ENCODE measurements around the gene TMEM82. TPM values are rescaled to one million over a fixed set of nuclear protein-coding genes. Genes with fewer than 3 reads are reported as not detected.

The TMEM82 gene
- total RNA-seq (2.0 TPM), polyA plus RNA-seq (ENCODE audit: insufficient read depth, low read depth, low replicate concordance) (25.4 TPM)
- long read RNA-seq, donor 1: 0 reads
- long read RNA-seq, donor 2, partial matches to known transcripts: 0 of 3 reads
- long read RNA-seq, donor 2, other reads (novel, unspliced or antisense): 0 of 3 reads
- long read RNA-seq, donor 3, partial matches to known transcripts: 0 of 1 reads
- long read RNA-seq, donor 3, other reads (novel, unspliced or antisense): 0 of 1 reads
- long read RNA-seq, donor 4, partial matches to known transcripts: 0 of 3 reads
- long read RNA-seq, donor 4, other reads (novel, unspliced or antisense): 0 of 3 reads
- long read RNA-seq, donor 5: 0 reads
- long read RNA-seq, donor 6, transcript TMEM82-201 (6 exons, 1,520 nt): major isoform, 6 of 6 reads
- long read RNA-seq, donor 6, partial matches to known transcripts: 0 of 6 reads
- long read RNA-seq, donor 6, other reads (novel, unspliced or antisense): 0 of 6 reads
- long read RNA-seq, donor 7, partial matches to known transcripts: 0 of 6 reads
- long read RNA-seq, donor 7, other reads (novel, unspliced or antisense): 2 of 6 reads
- long read RNA-seq, donor 8, partial matches to known transcripts: 0 of 2 reads
- long read RNA-seq, donor 8, other reads (novel, unspliced or antisense): 0 of 2 reads
- long read RNA-seq, donor 9: 0 reads
- long read RNA-seq, donor 10: 0 reads

DNA sequence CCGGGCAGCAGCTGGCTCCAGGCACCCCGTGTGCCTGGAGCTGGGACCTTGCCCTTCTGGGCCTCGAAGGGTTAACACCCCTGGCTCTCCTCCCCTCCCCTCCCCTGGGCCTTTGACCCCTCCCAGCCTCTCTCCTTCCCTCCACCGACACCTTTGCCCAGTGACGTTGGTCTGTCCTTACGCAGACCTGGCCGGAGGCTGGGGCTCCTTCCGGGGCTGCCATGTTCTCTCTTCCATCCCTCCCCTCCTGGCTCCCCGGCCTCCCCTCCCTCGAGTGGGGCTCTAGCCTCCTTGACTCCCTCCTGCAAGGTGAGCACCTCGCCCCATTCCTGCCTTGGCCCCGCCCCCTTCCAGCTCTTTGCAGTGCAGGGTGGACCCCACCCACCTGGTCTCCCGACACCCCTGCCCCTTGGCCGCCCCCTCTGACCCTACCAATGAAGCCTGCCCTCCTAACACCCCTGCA is at the start of gene TMEM82:
TMEM82 (plus strand) TSS at position 161 of the 463 bp plus-strand sequence; CDS start at position 222, 61 bp downstream.
- FAIRE-seq (no peak), DNase-seq (peak in 1 of 5 donors; percentile 79)
- H3K9ac ChIP-seq (ENCODE audit: low read length in 3 of 3): peak within 1 kb of the TSS in 1 of 3 donors; percentile 51
- intact Hi-C loops (cut with DNase I): no loop called here
- no peaks in the 10 kb centered on the region for H3K36me3 ChIP-seq (ENCODE audit: control insufficient read depth in 2 of 3, insufficient read depth in 3 of 3, low read length in 3 of 3)
- peaks cover 0 to 9% (median 3%) of the 10 kb centered on the region in 3 donors for H3K4me1 ChIP-seq (ENCODE audit: control insufficient read depth in 2 of 3, insufficient read depth in 2 of 3, low read depth in 1 of 3, low read length in 3 of 3)
- peak within 1 kb of the TSS in 1 of 3 donors; percentile 51 for H3K4me3 ChIP-seq (ENCODE audit: low read length in 3 of 3)
- no peak within 1 kb of the TSS for H3K27ac ChIP-seq (ENCODE audit: low read depth in 2 of 2, low read length in 2 of 2)
- TF ChIP-seq, protein P1, sequence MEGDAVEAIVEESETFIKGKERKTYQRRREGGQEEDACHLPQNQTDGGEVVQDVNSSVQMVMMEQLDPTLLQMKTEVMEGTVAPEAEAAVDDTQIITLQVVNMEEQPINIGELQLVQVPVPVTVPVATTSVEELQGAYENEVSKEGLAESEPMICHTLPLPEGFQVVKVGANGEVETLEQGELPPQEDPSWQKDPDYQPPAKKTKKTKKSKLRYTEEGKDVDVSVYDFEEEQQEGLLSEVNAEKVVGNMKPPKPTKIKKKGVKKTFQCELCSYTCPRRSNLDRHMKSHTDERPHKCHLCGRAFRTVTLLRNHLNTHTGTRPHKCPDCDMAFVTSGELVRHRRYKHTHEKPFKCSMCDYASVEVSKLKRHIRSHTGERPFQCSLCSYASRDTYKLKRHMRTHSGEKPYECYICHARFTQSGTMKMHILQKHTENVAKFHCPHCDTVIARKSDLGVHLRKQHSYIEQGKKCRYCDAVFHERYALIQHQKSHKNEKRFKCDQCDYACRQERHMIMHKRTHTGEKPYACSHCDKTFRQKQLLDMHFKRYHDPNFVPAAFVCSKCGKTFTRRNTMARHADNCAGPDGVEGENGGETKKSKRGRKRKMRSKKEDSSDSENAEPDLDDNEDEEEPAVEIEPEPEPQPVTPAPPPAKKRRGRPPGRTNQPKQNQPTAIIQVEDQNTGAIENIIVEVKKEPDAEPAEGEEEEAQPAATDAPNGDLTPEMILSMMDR (IDR thresholded peaks at IDR 0.05; ENCODE audit: borderline replicate concordance, extremely low read depth, insufficient read depth): no peak
- no peaks in the 10 kb centered on the region for H3K27me3 ChIP-seq (ENCODE audit: control insufficient read depth, insufficient read depth, low read length)
- no peaks in the 10 kb centered on the region for H3K9me3 ChIP-seq (ENCODE audit: control insufficient read depth in 2 of 3, insufficient read depth in 1 of 3, low read length in 3 of 3)

DNA sequence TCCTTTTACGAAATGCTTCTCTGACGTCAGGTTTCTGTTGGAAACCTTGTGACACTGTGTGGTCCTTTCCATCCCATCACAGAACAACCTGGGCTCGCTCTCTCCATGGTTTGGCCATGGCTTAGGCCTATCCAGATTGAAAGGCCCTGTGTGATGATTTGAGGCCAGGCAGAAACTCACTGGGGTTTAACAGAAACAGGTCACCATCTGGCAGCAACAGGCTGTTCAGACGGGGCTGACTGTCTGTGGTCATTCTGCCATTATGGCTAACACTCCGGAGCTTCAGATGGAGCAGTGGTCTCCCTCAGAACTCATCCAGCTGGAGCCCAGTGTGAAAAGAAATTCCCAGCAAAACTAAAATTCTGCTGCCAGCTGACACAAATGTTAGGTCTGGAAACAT is 48.9 kb upstream of the TMEM82 start:
- Histone ChIP-seq H3K4me3 (ENCODE audit: low read length in 3 of 3) (no peak overlapping the region), H3K27me3 (ENCODE audit: control insufficient read depth, insufficient read depth, low read length) (no peaks in the 10 kb centered on the region), H3K9me3 (ENCODE audit: control insufficient read depth in 2 of 3, insufficient read depth in 1 of 3, low read length in 3 of 3) (no peaks in the 10 kb centered on the region), H3K27ac (ENCODE audit: low read depth in 2 of 2, low read length in 2 of 2) (no peak overlapping the region), H3K9ac (ENCODE audit: low read length in 3 of 3) (no peak overlapping the region), H3K4me1 (ENCODE audit: control insufficient read depth in 2 of 3, insufficient read depth in 2 of 3, low read depth in 1 of 3, low read length in 3 of 3) (peaks cover 0 to 10% (median 0%) of the 10 kb centered on the region in 3 donors), H3K36me3 (ENCODE audit: control insufficient read depth in 2 of 3, insufficient read depth in 3 of 3, low read length in 3 of 3) (no peaks in the 10 kb centered on the region)
- no peak for DNase-seq
- no peak for FAIRE-seq
- intact Hi-C loops (cut with DNase I): no loop called here
- TF ChIP-seq, protein P1 (IDR thresholded peaks at IDR 0.05; ENCODE audit: borderline replicate concordance, extremely low read depth, insufficient read depth): no peak

DNA sequence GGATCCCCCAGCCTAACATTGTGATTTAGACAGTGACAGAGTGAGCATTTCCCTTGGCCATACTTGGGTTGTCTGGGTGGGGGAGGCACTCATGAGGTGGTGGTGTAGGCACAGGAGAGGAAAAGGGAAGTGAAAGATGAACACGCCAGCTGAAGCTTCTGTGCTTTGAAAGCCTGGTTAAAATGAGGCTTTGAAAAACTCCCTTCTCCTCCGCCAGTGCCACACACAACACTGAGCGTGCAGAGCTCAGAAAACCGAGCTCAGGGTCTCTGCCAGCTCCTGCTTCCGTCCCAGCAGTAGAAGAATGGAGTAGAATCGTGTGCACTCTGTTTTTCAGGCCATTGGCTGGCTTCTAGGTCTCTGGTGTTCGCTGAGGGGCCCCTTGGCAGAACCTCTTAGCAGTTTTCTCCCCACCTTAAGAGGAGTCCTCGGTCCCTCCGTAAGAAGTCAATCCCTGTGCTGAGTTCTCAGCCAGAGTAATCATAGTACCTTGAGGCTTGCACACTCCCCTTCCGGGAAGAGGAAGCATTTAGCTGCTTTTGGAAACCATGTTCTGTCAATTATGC is 45.3 kb upstream of the TMEM82 start:
- intact Hi-C loops (cut with DNase I): no loop called here
- no peaks in the 10 kb centered on the region for H3K36me3 ChIP-seq (ENCODE audit: control insufficient read depth in 2 of 3, insufficient read depth in 3 of 3, low read length in 3 of 3)
- DNase-seq (no peak), FAIRE-seq (no peak)
- H3K27me3 ChIP-seq (ENCODE audit: control insufficient read depth, insufficient read depth, low read length): no peaks in the 10 kb centered on the region
- peaks cover 0 to 7% (median 0%) of the 10 kb centered on the region in 3 donors for H3K4me1 ChIP-seq (ENCODE audit: control insufficient read depth in 2 of 3, insufficient read depth in 2 of 3, low read depth in 1 of 3, low read length in 3 of 3)
- no peak overlapping the region for H3K4me3 ChIP-seq (ENCODE audit: low read length in 3 of 3)
- H3K9ac ChIP-seq (ENCODE audit: low read length in 3 of 3): no peak overlapping the region
- TF ChIP-seq, protein P1 (IDR thresholded peaks at IDR 0.05; ENCODE audit: borderline replicate concordance, extremely low read depth, insufficient read depth): no peak
- no peaks in the 10 kb centered on the region for H3K9me3 ChIP-seq (ENCODE audit: control insufficient read depth in 2 of 3, insufficient read depth in 1 of 3, low read length in 3 of 3)
- H3K27ac ChIP-seq (ENCODE audit: low read depth in 2 of 2, low read length in 2 of 2): no peak overlapping the region
